SK-N-SH (cell line): Measurements from ENCODE around the gene TBX2.

Source experiments
- JUND ChIP-seq: IDR thresholded peaks from 2 replicates; pipeline ENCODE4 v1.4.0; 2012
- RAD21 ChIP-seq: IDR thresholded peaks from 2 replicates; pipeline ENCODE4 v1.6.1; 2012; ENCODE audit warnings: mild to moderate bottlenecking, low read length
- TEAD4 ChIP-seq: IDR thresholded peaks from 2 replicates; pipeline ENCODE4 v1.4.0; 2012; ENCODE audit warnings: mild to moderate bottlenecking, borderline replicate concordance; ENCODE audit not compliant: insufficient read depth
- USF2 ChIP-seq: fragments of 150-350 bp; IDR thresholded peaks from 2 replicates; pipeline ENCODE4 v1.6.1; 2017; ENCODE audit warnings: antibody characterized with exemption, low read length, low read depth, borderline replicate concordance
- TF ChIP-seq, protein P1 (sequence below): fragments of 200-600 bp; sonication (generic); IDR thresholded peaks from 2 replicates; pipeline ENCODE4 v1.6.1; 2017; ENCODE audit warnings: antibody characterized with exemption, mild to moderate bottlenecking, moderate library complexity

DNA sequence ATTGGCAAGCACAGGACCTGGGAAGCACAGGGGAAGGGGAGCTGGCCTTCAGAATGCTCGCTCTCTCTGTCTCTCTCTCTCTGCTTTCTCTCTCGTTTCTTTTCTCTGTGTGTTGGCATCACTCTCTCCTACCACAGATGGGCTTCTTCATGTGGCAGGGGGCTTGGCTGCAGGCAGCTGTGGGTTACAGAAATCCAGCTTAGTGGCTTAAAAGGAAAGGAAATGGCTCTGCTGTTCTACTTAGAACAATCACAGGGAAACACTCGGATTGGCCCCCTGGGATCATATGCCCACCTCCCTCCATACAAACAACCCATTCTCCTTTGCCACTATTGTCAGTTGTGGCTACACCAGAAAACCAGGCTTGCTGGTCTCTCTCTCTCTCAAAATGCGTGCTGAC is 20.4 kb downstream of the TBX2 start:
- TF ChIP-seq, protein P1, sequence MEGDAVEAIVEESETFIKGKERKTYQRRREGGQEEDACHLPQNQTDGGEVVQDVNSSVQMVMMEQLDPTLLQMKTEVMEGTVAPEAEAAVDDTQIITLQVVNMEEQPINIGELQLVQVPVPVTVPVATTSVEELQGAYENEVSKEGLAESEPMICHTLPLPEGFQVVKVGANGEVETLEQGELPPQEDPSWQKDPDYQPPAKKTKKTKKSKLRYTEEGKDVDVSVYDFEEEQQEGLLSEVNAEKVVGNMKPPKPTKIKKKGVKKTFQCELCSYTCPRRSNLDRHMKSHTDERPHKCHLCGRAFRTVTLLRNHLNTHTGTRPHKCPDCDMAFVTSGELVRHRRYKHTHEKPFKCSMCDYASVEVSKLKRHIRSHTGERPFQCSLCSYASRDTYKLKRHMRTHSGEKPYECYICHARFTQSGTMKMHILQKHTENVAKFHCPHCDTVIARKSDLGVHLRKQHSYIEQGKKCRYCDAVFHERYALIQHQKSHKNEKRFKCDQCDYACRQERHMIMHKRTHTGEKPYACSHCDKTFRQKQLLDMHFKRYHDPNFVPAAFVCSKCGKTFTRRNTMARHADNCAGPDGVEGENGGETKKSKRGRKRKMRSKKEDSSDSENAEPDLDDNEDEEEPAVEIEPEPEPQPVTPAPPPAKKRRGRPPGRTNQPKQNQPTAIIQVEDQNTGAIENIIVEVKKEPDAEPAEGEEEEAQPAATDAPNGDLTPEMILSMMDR: no peak
- no peak for TF ChIP-seq RAD21
- no peak for TF ChIP-seq TEAD4
- no peak for TF ChIP-seq JUND
- no peak for TF ChIP-seq USF2
